RWPE2 (cell line): ENCODE measurements around the gene NES.
"Not testable (repeated sequence)": the region's sequence is repeated elsewhere in the genome, so short reads cannot be mapped to it uniquely, and the experiment has no call there.

Experiments
- ATAC-seq: fragments of 200-7000 bp; cut with Tn5 transposase; 3 replicates; pipeline ENCODE4 v1.9.1; 2021; ENCODE audit warnings: low read depth
- DNase-seq: peaks from one replicate; pipeline ENCODE4 v3.0.0-alpha.2; 2020; ENCODE audit warnings: low spot score
- H3K27ac ChIP-seq: fragments of 450-650 bp; 2 replicates; pipeline ENCODE4 v1.5.1; 2017; ENCODE audit warnings: mild to moderate bottlenecking; ENCODE audit not compliant: poor library complexity, severe bottlenecking
- H3K27me3 ChIP-seq: fragments of 250-450 bp; sonication (Bioruptor Pico); 2 replicates; pipeline ENCODE4 v1.5.1; 2021; ENCODE audit warnings: mild to moderate bottlenecking, moderate library complexity; ENCODE audit not compliant: insufficient read depth, poor library complexity, severe bottlenecking
- H3K36me3 ChIP-seq: fragments of 250-450 bp; sonication (Bioruptor Pico); 2 replicates; pipeline ENCODE4 v1.5.1; 2020; ENCODE audit warnings: low read depth, mild to moderate bottlenecking, moderate library complexity
- H3K4me1 ChIP-seq: fragments of 250-450 bp; sonication (Bioruptor Pico); 2 replicates; pipeline ENCODE4 v1.5.1; 2021; ENCODE audit warnings: mild to moderate bottlenecking, moderate library complexity; ENCODE audit not compliant: insufficient read depth, poor library complexity, severe bottlenecking
- H3K4me3 ChIP-seq: fragments of 250-450 bp; sonication (Bioruptor Pico); 2 replicates; pipeline ENCODE4 v1.5.1; 2021; ENCODE audit warnings: mild to moderate bottlenecking, moderate library complexity; ENCODE audit not compliant: severe bottlenecking
- H3K9me3 ChIP-seq: fragments of 250-450 bp; sonication (Bioruptor Pico); 2 replicates; pipeline ENCODE4 v1.5.1; 2021; ENCODE audit warnings: mild to moderate bottlenecking, moderate library complexity; ENCODE audit not compliant: severe bottlenecking
- TF ChIP-seq, protein P1 (sequence below): fragments of 450-650 bp; IDR thresholded peaks from one replicate; pipeline ENCODE4 v1.5.1; 2017; ENCODE audit warnings: mild to moderate bottlenecking, moderate library complexity; ENCODE audit not compliant: poor library complexity, severe bottlenecking

NES gene

DNA sequence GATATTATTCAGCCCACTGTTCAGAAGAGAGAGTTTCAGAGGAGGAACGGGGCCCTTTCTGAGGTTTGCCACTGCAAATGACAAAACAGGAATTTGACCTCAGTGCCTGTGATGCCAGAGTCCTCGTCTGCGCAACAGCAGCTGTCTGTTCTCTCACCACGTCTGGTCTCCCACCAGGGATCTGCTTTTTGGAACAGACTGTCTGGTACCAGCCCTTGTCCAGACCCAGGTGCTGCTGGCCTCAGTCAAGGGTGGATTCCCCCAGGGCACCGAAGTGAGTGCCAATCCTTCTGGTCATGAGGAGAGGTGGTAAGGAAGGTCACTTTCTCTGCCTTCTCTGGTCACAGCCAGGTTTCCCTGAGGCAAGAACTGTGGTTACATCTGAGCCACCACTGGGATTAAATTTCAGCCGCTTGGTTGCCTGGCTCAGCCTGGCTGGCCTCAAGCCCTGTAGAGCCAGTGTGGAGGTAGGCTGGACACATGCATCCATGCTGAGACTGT lies 37.6 kb downstream of the NES start:
- no peaks in the 10 kb centered on the region for H3K4me1 ChIP-seq
- H3K27me3 ChIP-seq, result peaks cover 87% of the 10 kb centered on the region
- no peaks in the 10 kb centered on the region for H3K36me3 ChIP-seq
- DNase-seq, result no peak
- peak; percentile 36; the same call in 1 of the 3 replicates for ATAC-seq
- no peak overlapping the region for H3K4me3 ChIP-seq
- no peaks in the 10 kb centered on the region for H3K9me3 ChIP-seq
- TF ChIP-seq, protein P1, sequence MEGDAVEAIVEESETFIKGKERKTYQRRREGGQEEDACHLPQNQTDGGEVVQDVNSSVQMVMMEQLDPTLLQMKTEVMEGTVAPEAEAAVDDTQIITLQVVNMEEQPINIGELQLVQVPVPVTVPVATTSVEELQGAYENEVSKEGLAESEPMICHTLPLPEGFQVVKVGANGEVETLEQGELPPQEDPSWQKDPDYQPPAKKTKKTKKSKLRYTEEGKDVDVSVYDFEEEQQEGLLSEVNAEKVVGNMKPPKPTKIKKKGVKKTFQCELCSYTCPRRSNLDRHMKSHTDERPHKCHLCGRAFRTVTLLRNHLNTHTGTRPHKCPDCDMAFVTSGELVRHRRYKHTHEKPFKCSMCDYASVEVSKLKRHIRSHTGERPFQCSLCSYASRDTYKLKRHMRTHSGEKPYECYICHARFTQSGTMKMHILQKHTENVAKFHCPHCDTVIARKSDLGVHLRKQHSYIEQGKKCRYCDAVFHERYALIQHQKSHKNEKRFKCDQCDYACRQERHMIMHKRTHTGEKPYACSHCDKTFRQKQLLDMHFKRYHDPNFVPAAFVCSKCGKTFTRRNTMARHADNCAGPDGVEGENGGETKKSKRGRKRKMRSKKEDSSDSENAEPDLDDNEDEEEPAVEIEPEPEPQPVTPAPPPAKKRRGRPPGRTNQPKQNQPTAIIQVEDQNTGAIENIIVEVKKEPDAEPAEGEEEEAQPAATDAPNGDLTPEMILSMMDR, result no peak
- no peak overlapping the region for H3K27ac ChIP-seq

DNA sequence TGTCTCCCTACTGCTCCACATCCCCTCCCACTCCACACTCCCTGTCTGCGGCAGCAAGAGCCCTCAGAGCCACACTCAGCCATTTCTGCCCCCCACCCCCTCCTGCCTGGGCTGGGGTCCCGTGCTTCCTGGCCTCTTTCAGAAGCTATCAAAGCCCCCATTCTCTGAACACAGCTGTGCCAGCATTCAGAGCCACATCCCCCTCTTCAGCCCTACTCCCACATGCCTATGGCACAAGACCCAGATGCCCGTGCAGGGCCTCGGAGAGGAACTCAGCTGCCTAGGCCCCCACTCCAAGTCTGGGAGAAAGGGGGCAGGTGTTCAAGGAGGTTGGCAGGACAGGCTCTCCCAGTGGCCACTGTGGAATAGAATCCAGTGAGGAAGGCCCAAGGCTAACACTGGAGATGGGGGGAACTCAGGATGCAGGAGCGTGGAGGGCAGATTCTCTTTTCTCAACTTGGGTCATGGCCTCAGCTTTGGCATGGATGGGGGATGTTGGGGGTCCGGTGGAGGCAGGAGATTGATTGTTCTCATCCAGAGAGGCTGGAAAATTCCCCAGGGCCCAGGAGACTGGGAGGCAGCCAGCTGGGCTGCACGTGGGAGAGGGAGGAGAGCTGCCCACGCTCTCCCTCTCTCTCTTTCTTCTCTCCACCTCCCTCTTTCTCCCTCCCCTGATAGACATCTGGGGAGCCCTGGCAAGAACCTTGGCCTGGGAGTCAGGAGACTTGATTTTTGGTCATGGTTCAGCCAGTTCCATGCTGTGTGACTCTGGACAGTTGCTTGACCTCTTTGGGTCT lies 38.8 kb downstream of the NES start:
- no peak overlapping the region for H3K4me3 ChIP-seq
- H3K4me1 ChIP-seq, result no peaks in the 10 kb centered on the region
- H3K27ac ChIP-seq, result no peak overlapping the region
- TF ChIP-seq, protein P1, result no peak
- H3K36me3 ChIP-seq, result no peaks in the 10 kb centered on the region
- no peaks in the 10 kb centered on the region for H3K9me3 ChIP-seq
- DNase-seq, result no peak
- no peak for ATAC-seq
- peaks cover 76% of the 10 kb centered on the region for H3K27me3 ChIP-seq

DNA sequence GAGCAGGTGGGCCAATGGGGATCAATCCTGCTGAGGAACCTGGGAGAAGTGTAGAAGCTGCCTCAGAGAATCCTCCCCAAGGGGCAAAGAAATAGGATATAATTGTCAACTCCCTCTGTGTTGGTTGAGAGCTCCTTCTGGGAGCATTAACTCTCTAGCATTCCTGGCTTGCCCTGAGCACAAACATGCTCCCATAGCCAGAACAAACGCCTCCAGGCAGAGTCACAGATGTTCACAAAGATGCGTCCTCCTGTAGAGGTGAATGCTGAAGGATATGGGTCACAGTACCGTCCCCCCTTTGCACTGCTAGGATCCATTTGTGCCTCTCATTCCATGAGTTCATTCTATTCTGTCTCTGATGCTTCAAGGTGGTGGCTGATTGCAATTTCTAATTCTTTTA lies 44.9 kb downstream of the NES start:
- no peaks in the 10 kb centered on the region for H3K4me1 ChIP-seq
- ATAC-seq, result no peak; the same call in 2 of the 3 replicates
- no peak for DNase-seq
- H3K27ac ChIP-seq, result no peak overlapping the region
- H3K27me3 ChIP-seq, result peaks cover 37% of the 10 kb centered on the region
- H3K36me3 ChIP-seq, result no peaks in the 10 kb centered on the region
- no peak overlapping the region for H3K4me3 ChIP-seq
- no peaks in the 10 kb centered on the region for H3K9me3 ChIP-seq
- TF ChIP-seq, protein P1, result no peak

DNA sequence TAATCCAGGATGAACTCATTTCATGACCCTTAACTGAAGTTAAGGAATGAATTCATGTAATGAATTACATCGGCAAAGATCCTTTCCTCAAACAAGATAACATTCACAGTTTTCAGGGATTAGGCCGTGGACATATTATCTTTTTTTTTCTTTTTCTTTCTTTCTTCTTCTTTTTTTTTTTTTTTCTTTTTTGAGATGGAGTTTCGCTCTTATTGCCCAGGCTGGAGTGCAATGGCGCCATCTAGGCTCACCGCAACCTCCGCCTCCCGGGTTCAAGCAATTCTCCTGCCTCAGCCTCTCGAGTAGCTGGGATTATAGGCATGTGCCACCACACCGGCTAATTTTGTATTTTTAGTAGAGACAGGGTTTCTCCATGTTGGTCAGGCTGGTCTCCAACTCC lies 46.1 kb downstream of the NES start:
- not testable (repeated sequence) for DNase-seq, H3K9me3 ChIP-seq, H3K27ac ChIP-seq, ATAC-seq, H3K4me3 ChIP-seq, H3K36me3 ChIP-seq, H3K4me1 ChIP-seq
- TF ChIP-seq, protein P1, result peak; percentile 7
- peaks cover 37% of the 10 kb centered on the region for H3K27me3 ChIP-seq
